ENCODE data around the gene CLIC3.

Gene CLIC3

GRCh38 chr9:136963751-136964150, 32.6 kb downstream of the CLIC3 start:
- no peaks in the 10 kb centered on the region for H4K20me1 ChIP-seq (ENCODE audit: insufficient read depth, low read length)
- H3K9me2 ChIP-seq (replicated peaks; ENCODE audit: insufficient read depth, low read length): no peaks in the 10 kb centered on the region
- peaks cover 70% of the 10 kb centered on the region for H3K27me3 ChIP-seq (replicated peaks; ENCODE audit: insufficient read depth, low read length)
- no peak overlapping the region for H3K4me3 ChIP-seq (ENCODE audit: low read length)
- no peaks in the 10 kb centered on the region for H3F3A ChIP-seq (ENCODE audit: insufficient read depth, low read length)
- H3K79me2 ChIP-seq (ENCODE audit: low read length): no peaks in the 10 kb centered on the region
- no peak for DNase-seq
- H2AFZ ChIP-seq (ENCODE audit: low read length): no peak overlapping the region
- H3K27ac ChIP-seq (ENCODE audit: low read length): no peak overlapping the region
- TF ChIP-seq EZH2phosphoT487 (IDR thresholded peaks at IDR 0.05; ENCODE audit: low read length) (no peak), CTCF (IDR thresholded peaks at IDR 0.05; ENCODE audit: low read length) (no peak), EZH2 (optimal IDR thresholded peaks at IDR 0.05; ENCODE audit: low read depth, low read length) (no peak)
- no peak overlapping the region for H3K4me2 ChIP-seq (ENCODE audit: low read depth, low read length)
- no peaks in the 10 kb centered on the region for H3K4me1 ChIP-seq (ENCODE audit: low read length)
- H3K36me3 ChIP-seq (replicated peaks; ENCODE audit: insufficient read depth, low read length): no peaks in the 10 kb centered on the region
- no peak overlapping the region for H3K9ac ChIP-seq (ENCODE audit: low read length)
- no peaks in the 10 kb centered on the region for H3K9me3 ChIP-seq (replicated peaks; ENCODE audit: insufficient read depth, low read length)

GRCh38 chr9:136963341-136963740, 33.0 kb downstream of the CLIC3 start:
- Histone ChIP-seq H3K9ac (ENCODE audit: low read length) (no peak overlapping the region), H3K79me2 (ENCODE audit: low read length) (no peaks in the 10 kb centered on the region), H3K4me2 (ENCODE audit: low read depth, low read length) (no peak overlapping the region), H3K36me3 (replicated peaks; ENCODE audit: insufficient read depth, low read length) (no peaks in the 10 kb centered on the region), H3K27me3 (replicated peaks; ENCODE audit: insufficient read depth, low read length) (peaks cover 70% of the 10 kb centered on the region), H4K20me1 (ENCODE audit: insufficient read depth, low read length) (no peaks in the 10 kb centered on the region), H3K9me3 (replicated peaks; ENCODE audit: insufficient read depth, low read length) (no peaks in the 10 kb centered on the region), H2AFZ (ENCODE audit: low read length) (no peak overlapping the region), H3K4me1 (ENCODE audit: low read length) (no peaks in the 10 kb centered on the region), H3F3A (ENCODE audit: insufficient read depth, low read length) (no peaks in the 10 kb centered on the region), H3K4me3 (ENCODE audit: low read length) (no peak overlapping the region), H3K9me2 (replicated peaks; ENCODE audit: insufficient read depth, low read length) (no peaks in the 10 kb centered on the region), H3K27ac (ENCODE audit: low read length) (no peak overlapping the region)
- TF ChIP-seq EZH2 (optimal IDR thresholded peaks at IDR 0.05; ENCODE audit: low read depth, low read length): no peak
- no peak for TF ChIP-seq CTCF (IDR thresholded peaks at IDR 0.05; ENCODE audit: low read length)
- TF ChIP-seq EZH2phosphoT487 (IDR thresholded peaks at IDR 0.05; ENCODE audit: low read length): no peak
- no peak for DNase-seq

GRCh38 chr9:136962701-136963248, 33.6 kb downstream of the CLIC3 start:
- H3K4me1 ChIP-seq (ENCODE audit: low read length): no peaks in the 10 kb centered on the region
- no peak overlapping the region for H2AFZ ChIP-seq (ENCODE audit: low read length)
- no peak for DNase-seq
- H3K79me2 ChIP-seq (ENCODE audit: low read length): no peaks in the 10 kb centered on the region
- no peak overlapping the region for H3K27ac ChIP-seq (ENCODE audit: low read length)
- no peaks in the 10 kb centered on the region for H3K36me3 ChIP-seq (replicated peaks; ENCODE audit: insufficient read depth, low read length)
- no peaks in the 10 kb centered on the region for H3F3A ChIP-seq (ENCODE audit: insufficient read depth, low read length)
- no peaks in the 10 kb centered on the region for H3K9me3 ChIP-seq (replicated peaks; ENCODE audit: insufficient read depth, low read length)
- H3K4me3 ChIP-seq (ENCODE audit: low read length): no peak overlapping the region
- peaks cover 72% of the 10 kb centered on the region for H3K27me3 ChIP-seq (replicated peaks; ENCODE audit: insufficient read depth, low read length)
- H4K20me1 ChIP-seq (ENCODE audit: insufficient read depth, low read length): no peaks in the 10 kb centered on the region
- H3K4me2 ChIP-seq (ENCODE audit: low read depth, low read length): no peak overlapping the region
- no peak for TF ChIP-seq EZH2phosphoT487 (IDR thresholded peaks at IDR 0.05; ENCODE audit: low read length)
- TF ChIP-seq CTCF (IDR thresholded peaks at IDR 0.05; ENCODE audit: low read length): no peak
- TF ChIP-seq EZH2 (optimal IDR thresholded peaks at IDR 0.05; ENCODE audit: low read depth, low read length): no peak
- H3K9me2 ChIP-seq (replicated peaks; ENCODE audit: insufficient read depth, low read length): no peaks in the 10 kb centered on the region
- H3K9ac ChIP-seq (ENCODE audit: low read length): no peak overlapping the region
